Activated CD4-positive, alpha-beta T cell treated with anti-CD3 and anti-CD28 coated beads, Interleukin-2, Interleukin-4, amounts not matched to agents 100 ng/mL and 50 ng/mL, durations not matched to agents 16 hours and 8 hours (primary cell): ENCODE results near the gene APOBEC3B.
"Not testable (repeated sequence)": the region's sequence is repeated elsewhere in the genome, so short reads cannot be mapped to it uniquely, and the experiment has no call there.

ENCODE experiments used
- DNase-seq: peaks from one replicate; pipeline ENCODE4 v3.0.0-alpha.2; 2020; ENCODE audit warnings: low spot score

APOBEC3B gene

DNA sequence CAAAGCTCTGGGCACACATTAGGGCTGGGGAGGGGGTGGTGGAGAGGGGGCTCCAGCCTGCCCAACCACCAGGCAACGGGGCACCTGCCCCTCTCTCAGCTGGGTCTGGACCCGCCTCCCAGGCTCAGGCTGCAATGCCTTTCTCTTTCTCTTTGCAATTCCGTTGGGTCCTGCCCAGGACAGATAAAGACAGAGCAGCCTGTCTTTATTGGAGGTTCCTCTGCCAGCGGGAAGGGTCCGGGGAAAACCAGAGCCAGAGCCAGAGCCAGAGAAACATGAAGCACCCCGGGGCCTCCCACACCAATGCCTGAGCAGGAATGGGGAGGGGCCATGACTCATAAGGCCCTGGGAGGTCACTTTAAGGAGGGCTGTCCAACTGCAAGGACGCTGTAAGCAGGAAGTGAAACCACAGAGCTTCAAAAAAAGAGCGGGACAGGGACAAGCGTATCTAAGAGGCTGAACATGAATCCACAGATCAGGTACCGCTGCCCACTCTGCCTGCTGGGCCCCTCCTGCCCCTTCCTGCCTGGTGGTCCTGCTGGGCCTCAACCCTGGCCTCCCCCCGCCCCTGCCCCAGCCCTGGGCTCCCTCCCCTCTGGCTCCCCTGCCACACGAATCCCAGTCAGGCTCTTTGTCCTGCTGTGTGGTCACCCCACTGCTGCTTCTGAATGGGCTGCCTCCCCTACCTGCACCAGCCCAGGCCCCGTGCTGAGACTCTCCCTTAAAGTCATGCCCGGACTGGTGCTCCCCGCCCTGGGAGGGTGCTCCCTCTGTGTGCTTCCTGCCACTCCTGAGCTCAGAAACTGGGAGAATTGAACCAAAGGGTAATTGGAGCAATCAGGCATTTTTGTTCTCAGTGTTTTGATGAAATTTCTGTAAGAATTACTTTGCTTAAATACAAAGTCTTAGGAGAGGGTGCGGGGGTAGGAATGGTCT is at the start of gene APOBEC3B:
Gene APOBEC3B (plus strand): TSS at position 356 of the 936 bp plus-strand sequence. CDS start 107 bp downstream, at position 463.
- peak; percentile 60 for DNase-seq

DNA sequence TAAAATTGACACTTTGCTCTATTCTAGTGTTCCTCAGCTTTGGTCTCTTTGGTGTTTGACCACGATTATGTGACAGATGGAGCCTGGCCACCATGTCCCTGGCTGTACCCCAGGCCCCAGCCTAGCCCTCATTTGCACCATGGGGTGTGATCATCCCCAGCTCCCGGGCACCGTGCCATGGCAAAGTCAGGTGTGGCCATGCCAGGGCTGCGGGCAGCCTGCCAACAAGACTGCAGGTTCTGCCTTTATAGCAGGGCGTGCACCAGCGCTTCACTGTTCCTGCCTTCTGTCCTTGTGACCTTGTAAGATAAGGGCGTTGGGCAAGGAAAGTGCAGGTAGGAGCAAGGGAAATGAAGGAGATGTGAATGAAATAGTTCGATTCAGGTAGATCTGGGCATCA is 47.1 kb upstream of the APOBEC3B start:
- DNase-seq: no peak

DNA sequence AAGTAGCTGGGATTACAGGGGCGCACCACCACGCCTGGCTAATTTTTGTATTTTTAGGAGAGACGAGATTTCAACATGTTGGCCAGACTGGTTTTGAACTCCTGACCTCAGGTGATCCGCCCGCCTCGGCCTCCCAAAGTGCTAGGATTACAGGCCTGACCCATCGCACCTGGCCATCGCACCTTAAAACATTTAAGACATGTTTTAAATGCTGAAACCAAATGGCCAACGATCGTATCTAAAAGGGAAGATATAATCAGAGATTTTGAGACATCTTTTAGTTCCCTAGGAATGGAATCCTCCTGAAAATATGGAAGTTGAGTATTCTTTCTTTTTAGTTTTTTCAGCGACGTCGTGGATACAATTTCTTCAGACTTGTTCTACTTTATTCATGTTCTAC is 46.5 kb upstream of the APOBEC3B start:
- DNase-seq: no peak

DNA sequence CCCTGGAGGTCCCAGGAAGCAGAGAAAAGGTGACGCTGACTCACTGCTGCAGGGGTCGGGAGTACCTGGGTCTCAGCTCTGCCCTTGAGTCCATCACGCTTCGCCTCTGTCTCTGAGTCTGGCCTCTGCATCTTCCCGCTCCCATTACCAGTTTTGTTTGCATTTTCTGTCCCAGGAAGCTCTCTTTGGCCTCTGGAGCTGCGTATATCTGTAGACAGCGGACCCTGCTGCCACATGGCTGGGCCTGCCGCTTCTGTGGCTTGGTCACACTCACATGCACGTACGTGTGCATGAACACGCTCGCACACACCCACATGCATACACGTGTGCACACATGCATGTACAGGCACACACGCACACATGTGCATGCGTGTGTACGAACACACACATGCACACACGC is 45.6 kb upstream of the APOBEC3B start:
- DNase-seq: no peak

DNA sequence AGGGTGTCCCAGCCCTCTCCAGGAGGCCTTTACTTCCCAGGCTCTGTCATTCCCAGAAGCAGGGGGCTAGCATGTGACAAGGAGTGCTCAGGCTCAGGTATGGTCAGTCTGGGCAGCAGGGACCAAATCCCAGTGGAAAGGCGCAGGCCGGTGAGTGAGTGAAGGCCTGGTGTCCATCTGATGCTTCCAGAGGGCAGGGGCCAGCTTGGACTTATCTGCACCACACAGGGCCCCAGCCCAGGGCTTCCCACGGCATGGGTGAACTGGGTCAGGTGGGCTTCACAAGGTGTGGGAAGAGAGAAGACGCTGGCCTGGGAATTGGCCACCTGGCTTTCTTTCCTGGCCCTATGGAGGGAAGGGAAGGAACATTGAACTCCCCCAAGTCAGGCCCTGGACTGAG is 45.1 kb upstream of the APOBEC3B start:
- no peak for DNase-seq

DNA sequence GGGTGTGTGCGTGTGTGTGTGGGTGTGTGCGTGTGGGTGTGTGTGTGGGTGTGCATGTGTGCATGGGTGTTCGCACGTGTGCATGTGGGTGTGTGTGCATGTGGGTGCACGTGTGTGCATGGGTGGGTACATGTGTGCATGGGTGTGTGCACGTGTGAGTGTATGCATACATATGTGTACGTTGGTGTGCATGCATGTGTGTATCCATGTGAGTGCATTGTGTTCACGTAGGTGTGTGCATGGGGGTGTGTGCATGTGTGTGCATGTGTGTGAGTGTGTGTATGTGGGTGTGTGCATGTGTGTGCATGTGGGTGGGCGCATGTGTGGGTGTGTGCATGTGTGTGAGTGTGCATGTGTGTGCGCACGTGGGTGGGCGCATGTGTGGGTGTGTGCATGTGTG is 44.6 kb upstream of the APOBEC3B start:
- DNase-seq: no peak

DNA sequence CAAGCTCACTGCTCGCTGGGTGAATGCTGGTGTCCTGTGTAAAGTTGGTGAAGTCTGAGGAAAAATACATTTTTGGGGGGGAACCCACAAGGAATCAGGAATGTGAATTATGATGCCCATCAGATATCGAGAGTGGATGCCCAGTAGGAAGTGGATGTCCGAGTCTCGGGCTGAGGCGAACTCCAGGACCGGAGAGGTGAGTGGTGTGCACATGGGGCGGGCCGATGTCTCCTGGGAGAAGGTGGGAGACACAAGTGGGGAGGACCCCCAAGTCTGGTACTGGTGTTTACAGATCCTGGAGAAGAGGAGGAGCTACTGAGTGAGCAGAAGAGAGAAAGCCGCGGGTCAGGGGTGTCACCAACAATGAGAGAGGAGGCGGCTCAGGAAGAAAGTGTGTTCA is 43.9 kb upstream of the APOBEC3B start:
- no peak for DNase-seq

DNA sequence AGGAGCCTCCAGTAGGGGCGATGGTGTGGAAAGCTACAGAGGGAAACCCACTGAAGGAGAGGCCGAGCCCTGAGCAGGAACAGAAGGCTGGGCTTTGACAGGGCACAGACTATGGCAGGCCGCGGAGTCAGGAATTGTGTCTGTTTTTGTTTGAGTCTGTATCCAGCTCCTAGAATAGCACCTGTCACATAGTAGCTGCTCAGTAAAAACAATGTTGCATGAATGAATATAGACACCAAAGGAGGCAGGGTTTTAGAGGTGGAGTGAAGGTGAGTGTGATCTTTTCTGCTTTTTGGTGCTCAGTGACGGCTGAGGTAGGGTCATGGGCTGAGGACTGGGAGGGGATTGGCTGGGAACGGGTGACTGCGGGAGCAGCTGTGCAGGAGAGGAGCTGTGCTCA is 43.2 kb upstream of the APOBEC3B start:
- DNase-seq: no peak

DNA sequence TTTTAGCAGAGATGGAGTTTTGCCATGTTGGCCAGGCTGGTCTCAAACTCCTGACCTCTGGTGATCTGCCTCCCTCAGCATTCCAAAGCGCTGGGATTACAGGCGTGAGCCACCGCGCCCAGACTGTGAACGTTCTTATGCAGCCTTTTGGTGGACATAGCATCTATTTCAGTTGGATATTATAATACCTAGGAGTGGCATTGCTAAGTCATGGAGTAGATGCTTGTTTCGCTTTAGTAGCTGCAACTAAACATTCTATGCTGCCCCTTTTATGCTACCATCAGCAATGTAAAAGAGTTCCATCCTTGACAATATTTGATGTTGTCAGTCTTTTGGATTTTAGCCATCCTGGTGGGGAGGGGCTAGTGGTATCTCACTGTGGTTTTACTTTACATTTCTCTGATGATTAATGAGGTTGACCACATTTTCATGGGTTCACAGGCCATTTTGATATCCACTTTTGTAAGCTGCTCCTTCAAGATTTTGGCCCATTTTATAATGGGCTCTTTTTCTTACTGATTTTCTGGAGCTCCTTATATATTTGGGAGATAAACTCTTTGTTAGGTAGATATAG is 41.2 kb upstream of the APOBEC3B start:
- DNase-seq: peak; percentile 36

DNA sequence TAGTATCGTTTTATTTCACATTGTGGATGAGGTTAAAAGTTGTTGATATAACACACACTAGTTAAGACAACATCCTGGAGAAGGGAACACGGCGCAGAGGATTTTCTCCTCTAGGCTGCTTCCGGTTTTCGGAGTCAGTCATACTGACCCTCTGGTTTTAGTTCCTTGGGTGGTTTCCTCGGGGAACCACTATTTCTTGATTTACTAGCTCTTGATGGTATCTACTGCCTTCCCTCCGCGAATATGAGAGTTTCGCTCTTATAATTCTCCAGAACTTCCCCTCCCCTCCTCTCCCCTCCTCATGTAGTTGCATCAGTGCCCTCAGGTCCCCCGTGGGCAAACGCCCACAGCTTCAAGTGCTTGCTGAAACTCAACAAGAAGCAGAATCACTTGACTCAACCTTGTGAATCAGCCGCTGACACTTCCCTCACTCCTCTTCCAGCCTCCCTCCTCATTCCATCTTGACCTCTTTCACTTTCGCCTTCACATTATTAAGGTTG is 40.6 kb upstream of the APOBEC3B start:
- DNase-seq: peak; percentile 83

DNA sequence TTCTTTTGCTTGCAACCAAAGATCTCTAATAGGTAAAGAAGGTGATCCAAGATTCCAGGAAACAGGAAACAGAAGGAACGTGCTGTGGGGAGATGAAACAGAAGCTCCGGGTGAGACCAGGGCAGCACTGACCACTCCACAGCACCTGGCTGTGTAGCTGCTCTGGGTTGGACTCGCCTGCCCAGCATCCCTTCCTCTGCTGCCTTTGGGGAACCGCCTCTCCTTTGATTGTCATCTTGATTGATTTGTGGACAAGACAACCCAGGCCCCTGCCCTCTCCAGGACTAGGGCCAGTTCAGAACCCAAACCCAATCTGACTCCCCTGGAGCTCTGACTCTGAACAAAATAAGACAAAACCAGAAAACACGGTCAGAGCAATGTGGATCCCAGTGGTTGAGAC is 39.4 kb upstream of the APOBEC3B start:
- no peak for DNase-seq

DNA sequence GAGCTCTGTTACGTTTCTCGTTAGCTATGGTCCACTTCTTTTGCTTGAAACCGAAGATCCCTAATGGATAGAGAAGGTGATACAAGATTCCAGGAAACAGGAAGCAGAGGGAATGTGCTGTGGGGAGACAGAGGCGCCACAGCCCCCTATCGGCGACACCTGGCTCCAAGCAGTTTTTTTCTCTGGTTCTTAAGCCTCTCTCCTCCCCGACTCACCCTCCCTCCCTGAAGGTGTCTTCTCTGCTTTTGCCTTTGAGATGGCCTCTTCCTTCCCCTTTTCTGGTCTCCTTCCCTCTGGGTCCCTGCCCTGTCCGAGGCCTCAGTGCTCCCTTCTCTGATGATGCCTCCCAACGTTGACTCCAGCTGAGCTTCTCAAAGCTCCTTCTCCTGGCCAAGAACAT is 38.9 kb upstream of the APOBEC3B start:
- no peak for DNase-seq

DNA sequence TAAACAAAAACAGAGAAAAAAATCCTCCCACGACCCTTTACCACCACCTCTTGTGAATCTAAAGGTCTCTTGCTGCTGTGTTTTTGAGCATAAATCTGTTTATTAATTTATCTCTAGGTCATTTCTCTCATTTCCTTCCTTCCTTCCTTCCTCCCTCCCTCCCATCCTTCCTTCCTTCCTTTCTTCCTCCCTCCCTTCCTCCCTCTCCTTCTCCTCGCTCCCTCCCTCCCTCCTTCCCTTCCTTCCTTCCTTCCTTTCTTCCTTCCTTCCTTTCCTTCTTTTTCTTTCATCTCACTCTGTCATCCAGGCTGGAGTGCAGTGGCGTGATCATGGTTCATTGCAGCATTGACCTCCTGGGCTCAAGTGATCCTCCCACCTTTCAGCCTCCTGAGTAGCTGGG is 38.3 kb upstream of the APOBEC3B start:
- no peak for DNase-seq

DNA sequence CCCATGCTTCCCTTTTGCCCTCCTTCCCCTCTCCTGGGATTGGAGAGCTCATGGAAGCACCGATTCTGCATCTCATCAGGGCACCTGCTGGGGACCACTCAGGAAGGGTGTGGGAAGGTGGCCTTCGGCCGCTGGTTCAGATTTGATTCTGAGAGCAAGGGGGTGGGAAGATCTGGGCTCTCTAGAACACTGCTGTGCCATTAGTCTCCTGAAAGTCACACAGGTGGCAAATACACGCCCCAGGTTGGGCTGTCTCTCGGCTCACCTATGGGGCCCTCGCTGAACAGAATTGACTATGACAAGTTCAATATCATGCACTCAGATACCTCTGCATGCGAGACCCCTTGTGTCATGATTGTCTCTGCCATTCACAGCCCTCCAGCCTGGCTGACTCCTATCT is 37.5 kb upstream of the APOBEC3B start:
- DNase-seq: no peak

DNA sequence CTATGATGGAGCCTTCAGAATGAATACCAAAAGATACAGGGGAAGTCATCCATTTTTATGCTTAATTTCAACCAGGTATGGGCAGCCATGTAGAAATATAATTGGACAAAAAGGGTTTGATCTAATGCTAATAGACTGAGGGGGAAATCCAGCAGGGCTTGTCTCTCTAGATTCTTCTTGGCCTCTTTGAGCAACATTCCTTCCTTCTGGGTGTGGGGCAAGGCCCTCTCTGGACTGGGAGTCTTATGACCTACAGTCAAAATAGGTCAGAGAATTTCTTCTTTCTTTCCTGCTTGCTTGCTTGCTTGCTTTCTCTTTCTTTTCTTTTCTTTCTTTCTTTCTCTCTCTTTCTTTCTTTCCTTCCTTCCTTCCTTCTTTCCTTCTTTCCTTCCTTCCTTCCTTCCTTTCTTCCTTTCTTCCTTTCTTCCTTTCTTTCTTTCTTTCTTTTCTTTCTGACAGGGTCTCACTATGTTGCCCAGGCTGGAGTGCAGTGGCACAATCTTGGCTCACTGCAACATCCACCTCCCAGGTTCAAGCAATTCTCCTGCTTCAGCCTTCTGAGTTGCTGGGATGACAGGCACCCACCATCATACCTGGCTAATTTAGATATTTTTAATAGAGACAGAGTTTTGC is 36.3 kb upstream of the APOBEC3B start:
- DNase-seq: not testable (repeated sequence)

DNA sequence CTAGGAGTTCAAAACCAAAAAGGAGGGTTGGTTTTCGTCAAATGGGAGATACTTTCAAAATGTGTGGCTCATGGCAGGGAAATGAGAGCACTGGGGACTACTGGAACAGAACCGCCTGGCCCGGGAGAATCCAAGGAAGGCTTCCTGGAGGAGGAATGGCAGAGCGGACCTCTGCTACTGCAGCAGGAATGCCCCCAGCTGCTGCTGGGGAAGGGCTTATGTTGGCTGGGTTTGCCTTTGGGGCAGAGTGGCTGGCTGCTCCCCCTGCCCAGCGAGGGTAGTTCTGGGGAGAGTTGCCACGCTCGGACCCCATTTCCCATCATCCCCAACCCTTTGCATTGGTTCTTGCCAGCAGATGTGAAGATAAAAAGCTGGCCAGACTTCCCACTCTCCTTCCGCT is 35.4 kb upstream of the APOBEC3B start:
- DNase-seq: no peak

DNA sequence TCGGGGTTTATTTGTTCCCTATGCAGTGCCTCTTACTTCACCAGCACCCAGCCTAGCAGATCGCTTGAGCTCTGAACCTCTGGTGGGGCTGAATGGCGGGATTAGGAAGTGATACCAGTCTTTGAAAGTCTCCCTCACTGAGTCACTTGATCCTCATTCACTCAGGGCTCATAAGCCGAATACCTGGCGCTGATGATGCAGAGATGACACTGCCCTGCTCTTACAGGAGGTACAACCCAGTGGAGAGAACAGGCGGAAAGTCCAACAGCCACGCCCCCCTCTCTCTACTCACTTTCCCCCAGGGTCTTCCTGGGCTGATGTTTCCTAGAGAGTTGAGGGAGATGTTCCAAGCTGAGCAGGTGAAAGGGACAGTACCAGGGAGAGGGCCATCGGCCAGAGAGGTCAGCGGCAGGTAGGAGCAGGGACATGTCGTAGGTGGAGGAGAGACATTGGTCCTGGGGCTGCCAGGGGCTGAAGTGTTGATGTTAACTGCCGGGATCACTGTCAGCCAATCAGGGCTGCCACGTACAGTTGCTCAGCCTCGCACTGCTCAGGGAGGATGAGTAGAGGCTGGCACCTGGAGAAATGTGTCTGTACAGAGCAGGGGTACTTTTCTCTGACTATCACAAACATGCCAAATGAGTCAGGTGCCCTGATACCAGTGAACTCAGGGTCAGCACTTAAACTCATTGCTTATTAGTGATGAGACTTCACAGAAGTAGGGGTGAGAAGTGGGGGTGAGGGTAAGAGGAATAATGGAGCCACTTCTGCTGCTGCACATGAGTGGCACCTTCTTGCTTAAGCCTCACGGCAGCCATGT is 34.6 kb upstream of the APOBEC3B start:
- DNase-seq: no peak

DNA sequence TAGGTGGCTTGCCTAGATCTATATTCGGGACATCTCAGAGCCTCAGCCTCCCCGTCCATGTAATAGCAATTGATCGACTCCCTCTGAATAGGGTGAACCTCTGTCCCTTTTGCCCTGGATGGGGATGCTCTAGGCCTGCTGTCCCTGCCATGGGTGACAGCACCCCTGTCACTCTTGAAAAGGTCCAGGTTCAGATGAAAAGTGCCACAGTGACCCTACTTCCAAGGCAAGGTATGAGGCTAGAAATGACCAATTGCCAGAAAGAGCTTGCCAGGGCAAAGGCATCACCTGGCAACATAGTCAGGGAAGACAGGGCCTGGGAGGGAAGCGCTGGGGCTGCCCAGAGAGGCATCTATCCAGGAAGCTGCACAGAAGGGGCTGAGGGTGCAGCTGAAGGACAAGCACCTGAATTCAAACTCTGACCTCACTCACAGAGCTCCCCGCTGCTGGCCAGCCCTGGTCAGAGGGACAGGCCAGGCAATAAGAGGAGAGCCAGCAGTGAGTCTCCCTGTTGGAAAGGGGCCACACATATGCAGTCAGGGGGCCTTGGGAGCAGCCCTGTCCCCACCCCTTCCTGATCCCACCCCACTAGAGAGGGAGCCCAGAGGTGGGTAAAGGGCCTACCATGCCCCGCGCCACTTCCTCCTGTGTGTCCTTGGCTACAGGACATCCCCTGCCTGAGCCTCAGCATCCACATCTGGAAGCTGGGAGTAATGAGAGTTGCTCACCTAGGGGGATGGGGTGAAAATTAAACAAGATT is 33.8 kb upstream of the APOBEC3B start:
- DNase-seq: no peak

DNA sequence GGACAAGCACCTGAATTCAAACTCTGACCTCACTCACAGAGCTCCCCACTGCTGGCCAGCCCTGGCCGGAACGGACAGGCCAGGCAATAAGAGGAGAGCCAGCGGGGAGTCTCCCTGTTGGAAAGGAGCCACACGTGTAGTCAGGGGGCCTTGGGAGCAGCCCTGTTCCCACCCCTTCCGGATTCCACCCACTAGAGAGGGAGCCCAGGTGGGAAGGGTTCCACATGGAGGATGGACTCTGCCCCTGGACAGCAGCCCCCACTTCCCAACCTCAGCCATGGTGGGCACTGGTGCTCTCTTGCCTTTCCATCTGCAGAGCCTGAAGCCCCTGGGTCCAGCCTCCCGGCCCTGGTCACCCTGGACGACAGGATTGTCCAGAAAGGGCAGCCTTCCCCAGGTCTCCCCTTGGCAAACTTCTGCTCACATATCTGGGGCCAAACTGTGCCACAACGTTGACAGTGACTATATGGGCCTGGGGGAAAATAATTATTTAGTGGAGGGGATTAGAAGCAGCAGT is 32.2 kb upstream of the APOBEC3B start:
- no peak for DNase-seq

DNA sequence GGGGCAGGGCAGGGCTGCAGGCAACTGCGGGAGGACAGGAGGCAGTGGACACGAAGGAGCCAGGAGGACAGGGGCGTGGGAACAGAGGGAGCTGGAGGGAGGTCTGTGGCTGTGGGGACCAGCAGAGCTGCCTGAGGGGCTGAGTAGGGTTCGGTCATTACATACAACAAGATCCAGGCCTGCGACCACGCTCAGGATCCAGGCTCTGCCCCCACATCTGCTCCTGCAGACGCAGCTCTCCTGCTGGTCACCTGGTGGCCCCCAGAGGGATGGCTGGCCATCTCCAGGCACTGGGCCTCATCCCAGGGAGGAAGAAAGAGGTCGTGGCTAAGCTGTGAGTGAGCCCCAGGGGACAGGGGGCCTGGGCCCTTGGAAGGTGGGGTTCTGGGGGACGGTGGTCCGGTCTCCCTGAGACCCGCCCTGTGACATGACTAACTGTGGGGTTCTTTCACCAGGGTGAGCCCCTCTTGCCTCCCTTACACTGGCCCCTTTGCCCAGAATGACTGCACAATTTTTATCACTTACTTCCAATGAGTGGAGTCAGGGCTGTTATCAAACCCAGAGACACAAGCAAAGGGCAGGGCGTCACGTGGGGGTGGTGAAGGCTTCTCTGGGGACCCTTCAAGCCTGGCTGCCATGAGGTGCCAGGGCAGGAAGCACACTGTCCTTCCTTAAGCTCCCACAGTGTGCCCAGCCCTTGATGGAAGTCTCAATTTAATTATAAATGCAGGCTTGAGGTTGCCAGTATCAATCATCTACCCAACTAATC is 31.4 kb upstream of the APOBEC3B start:
- no peak for DNase-seq
